Frontal cortex (tissue), 4 donors: Measurements from ENCODE around the gene ELL3. TPM values are rescaled to one million over a fixed set of nuclear protein-coding genes. Genes with fewer than 3 reads are reported as not detected.
"Not testable (repeated sequence)": the region's sequence is repeated elsewhere in the genome, so short reads cannot be mapped to it uniquely, and the experiment has no call there.

ENCODE experiments used
- DNase-seq, 2 donors: peaks; one replicate each; pipeline ENCODE4 v3.0.0; 2012; ENCODE audit warnings: low spot score in 2 of 2
- FAIRE-seq: peaks from 2 replicates; lab custom pipeline; 2012; peaks lifted over from hg19 to GRCh38; lab: Jason Lieb, UNC
- total RNA-seq: library from RNA; depleted of rRNA; stranded (reverse); fragments of >200 nt; gene quantifications from one replicate; pipeline ENCODE4 v1.2.3, GENCODE V29; 2014
- donor health status: control.
- donor health status: control.
- donor health status: control.

Gene ELL3
- total RNA-seq, result 1.2 TPM

GRCh38 chr15:43776718-43777266, at the start of gene ELL3:
Gene ELL3, minus strand, starts transcription at chr15:43776966. Its CDS starts 65 bp downstream, at chr15:43776901.
- no peak for FAIRE-seq
- peak; percentile 41 to 61 for DNase-seq

- DNase-seq, result no peak
Measured at GRCh38 chr15:43826029-43826507, 49.3 kb upstream of the ELL3 start.

GRCh38 chr15:43825305-43825704, 48.5 kb upstream of the ELL3 start:
- not testable (repeated sequence) for FAIRE-seq, DNase-seq

More at GRCh38 chr15:43826029-43826507, 49.3 kb upstream of the ELL3 start:
- no peak for FAIRE-seq

- DNase-seq (peak; percentile 84 to 91), FAIRE-seq (peak; percentile 39)
Measured at GRCh38 chr15:43824302-43825246, 47.8 kb upstream of the ELL3 start, which contains the start of gene MFAP1. Gene MFAP1, minus strand, starts transcription at chr15:43824690. Its CDS starts 121 bp downstream, at chr15:43824569.

- FAIRE-seq (no peak), DNase-seq (no peak)
Measured at GRCh38 chr15:43821505-43821904, 44.7 kb upstream of the ELL3 start.

- not testable (repeated sequence) for FAIRE-seq, DNase-seq
Measured at GRCh38 chr15:43815064-43815463, 38.3 kb upstream of the ELL3 start.

- no peak for FAIRE-seq
- no peak for DNase-seq
Measured at GRCh38 chr15:43808960-43809678, 32.4 kb upstream of the ELL3 start.

GRCh38 chr15:43808435-43808950, 31.7 kb upstream of the ELL3 start:
- DNase-seq (no peak), FAIRE-seq (no peak)

- not testable (repeated sequence) for FAIRE-seq, DNase-seq
Measured at GRCh38 chr15:43802676-43803075, 25.9 kb upstream of the ELL3 start.

GRCh38 chr15:43800286-43801141, 23.7 kb upstream of the ELL3 start, which contains the start of gene HYPK:
Gene HYPK, plus strand, starts transcription at chr15:43800599. Its CDS starts 24 bp downstream, at chr15:43800623.
- FAIRE-seq (no peak), DNase-seq (peak; percentile 69 to 88)

GRCh38 chr15:43799945-43800285, 23.1 kb upstream of the ELL3 start, which contains the start of gene SERINC4:
Gene SERINC4, minus strand, starts transcription at chr15:43800220. Its CDS starts 234 bp downstream, at chr15:43799986.
- FAIRE-seq, result no peak
- DNase-seq, result no peak

- no peak for FAIRE-seq
- no peak for DNase-seq
Measured at GRCh38 chr15:43799209-43799944, 22.6 kb upstream of the ELL3 start.

- FAIRE-seq (no peak), DNase-seq (no peak)
Measured at GRCh38 chr15:43796566-43796965, 19.8 kb upstream of the ELL3 start.

GRCh38 chr15:43795997-43796396, 19.2 kb upstream of the ELL3 start:
- FAIRE-seq (no peak), DNase-seq (no peak)

- DNase-seq, result no peak
- no peak for FAIRE-seq
Measured at GRCh38 chr15:43795197-43795596, 18.4 kb upstream of the ELL3 start.

- DNase-seq (no peak), FAIRE-seq (no peak)
Measured at GRCh38 chr15:43794269-43795037, 17.7 kb upstream of the ELL3 start.

GRCh38 chr15:43793647-43794046, 16.9 kb upstream of the ELL3 start:
- FAIRE-seq (no peak), DNase-seq (no peak)
